IPS DF 6.9 (cell line): ENCODE results near the gene CHMP1A.

ENCODE experiments used
- DNase-seq: peaks from one replicate; pipeline ENCODE4 v3.0.0-alpha.2; 2013; ENCODE audit warnings: low read depth, low spot score
- H3K27ac ChIP-seq: one replicate; pipeline ENCODE4 v1.5.1; 2013; ENCODE audit warnings: low read length, control low read depth
- H3K27me3 ChIP-seq: 2 replicates; pipeline ENCODE4 v1.6.1; 2013; ENCODE audit warnings: mild to moderate bottlenecking, low read length; ENCODE audit not compliant: control insufficient read depth, insufficient read depth
- H3K36me3 ChIP-seq: 2 replicates; pipeline ENCODE4 v1.6.1; 2013; ENCODE audit warnings: low read length; ENCODE audit not compliant: control insufficient read depth, insufficient read depth
- H3K4me1 ChIP-seq: 2 replicates; pipeline ENCODE4 v1.6.1; 2013; ENCODE audit warnings: low read length; ENCODE audit not compliant: control insufficient read depth, insufficient read depth
- H3K4me3 ChIP-seq: 2 replicates; pipeline ENCODE4 v1.5.1; 2013; ENCODE audit warnings: mild to moderate bottlenecking, low read length
- H3K9me3 ChIP-seq: 2 replicates; pipeline ENCODE4 v1.6.1; 2013; ENCODE audit warnings: low read length, inconsistent platforms; ENCODE audit not compliant: control insufficient read depth, insufficient read depth
- WGBS: extraction: QIAGEN DNeasy Blood & Tissue Kit; methylation state at CpG from one replicate; pipeline ENCODE4 v1.1.7; 2013; ENCODE audit warnings: mixed read lengths, missing lambda C conversion rate; ENCODE audit not compliant: insufficient read length, insufficient coverage; 5-methylcytosine and 5-hydroxymethylcytosine counted together

Gene CHMP1A

GRCh38 chr16:89623511-89624261 is 33.8 kb downstream of the CHMP1A start:
- WGBS = no CpG with 5 or more reads among the region's 28 CpGs
- no peak overlapping the region for H3K27ac ChIP-seq

GRCh38 chr16:89621698-89622409 is 35.7 kb downstream of the CHMP1A start:
- Histone ChIP-seq H3K27ac (no peak overlapping the region), H3K4me3 (no peak overlapping the region), H3K4me1 (peaks cover 6% of the 10 kb centered on the region), H3K36me3 (no peaks in the 10 kb centered on the region), H3K9me3 (no peaks in the 10 kb centered on the region), H3K27me3 (no peaks in the 10 kb centered on the region; the same call in 1 of the 2 replicates)
- WGBS = no CpG with 5 or more reads among the region's 32 CpGs
- DNase-seq = no peak

More at GRCh38 chr16:89623511-89624261, 33.8 kb downstream of the CHMP1A start:
- no peak overlapping the region for H3K4me3 ChIP-seq
- peaks cover 6% of the 10 kb centered on the region for H3K4me1 ChIP-seq
- no peak for DNase-seq
- no peaks in the 10 kb centered on the region for H3K9me3 ChIP-seq
- H3K36me3 ChIP-seq = no peaks in the 10 kb centered on the region
- no peaks in the 10 kb centered on the region; the same call in 1 of the 2 replicates for H3K27me3 ChIP-seq

- WGBS = no CpG with 5 or more reads among the region's 18 CpGs
- no peak overlapping the region for H3K27ac ChIP-seq
- H3K27me3 ChIP-seq = no peaks in the 10 kb centered on the region; the same call in 1 of the 2 replicates
- no peaks in the 10 kb centered on the region for H3K9me3 ChIP-seq
- no peaks in the 10 kb centered on the region for H3K36me3 ChIP-seq
- DNase-seq = no peak
- peaks cover 6% of the 10 kb centered on the region for H3K4me1 ChIP-seq
- no peak overlapping the region for H3K4me3 ChIP-seq
These were observed 36.3 kb downstream of the CHMP1A start for GRCh38 chr16:89621136-89621697.

DNA sequence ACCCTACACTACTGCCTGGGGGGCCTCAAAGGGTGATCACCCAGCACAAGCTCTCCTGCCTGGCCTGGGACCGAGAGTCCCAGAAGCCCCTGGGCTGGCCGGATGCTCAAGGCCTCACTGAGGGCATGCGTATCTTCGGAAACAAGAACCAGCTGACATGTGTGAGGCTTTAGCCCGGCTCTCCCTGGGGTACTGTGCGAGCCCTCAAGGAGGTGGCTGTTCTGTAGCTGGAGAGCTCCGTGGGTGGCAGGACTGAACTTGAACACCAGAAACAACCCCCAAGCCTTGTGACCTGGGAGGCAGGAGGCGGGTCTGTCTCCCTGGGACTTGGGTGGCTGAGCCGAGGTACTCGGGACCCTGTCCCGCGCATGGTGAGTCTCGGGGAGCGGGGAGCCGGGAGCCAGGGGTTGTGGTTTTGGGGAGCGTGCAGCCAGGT is 37.1 kb downstream of the CHMP1A start:
- Histone ChIP-seq H3K27ac (no peak overlapping the region), H3K4me3 (no peak overlapping the region), H3K27me3 (no peaks in the 10 kb centered on the region; the same call in 1 of the 2 replicates), H3K9me3 (no peaks in the 10 kb centered on the region), H3K36me3 (no peaks in the 10 kb centered on the region), H3K4me1 (peaks cover 6% of the 10 kb centered on the region)
- no peak for DNase-seq
- no CpG with 5 or more reads among the region's 16 CpGs for WGBS

DNA sequence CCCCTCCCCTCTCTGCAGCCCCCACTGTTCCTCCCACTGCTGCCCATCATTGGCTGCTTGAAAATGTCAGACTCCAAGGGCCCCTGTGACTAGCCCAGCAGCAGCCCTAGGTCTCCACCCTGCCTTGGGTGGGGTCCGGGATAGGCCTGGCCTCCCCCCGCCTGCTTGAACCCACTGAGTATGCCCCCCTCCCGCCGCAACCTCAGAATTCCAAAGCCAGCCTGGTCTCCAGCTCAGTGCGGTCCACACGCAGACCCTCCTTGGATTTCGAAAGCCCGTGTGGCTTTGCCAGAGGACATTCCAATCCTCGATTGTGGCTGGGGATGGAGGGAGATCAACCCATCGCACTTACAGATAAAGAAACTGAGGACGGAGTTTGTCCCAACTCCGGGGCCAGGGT is 37.7 kb downstream of the CHMP1A start:
- no peak for DNase-seq
- Histone ChIP-seq H3K9me3 (no peaks in the 10 kb centered on the region), H3K4me3 (no peak overlapping the region), H3K27me3 (no peaks in the 10 kb centered on the region; the same call in 1 of the 2 replicates), H3K4me1 (peaks cover 6% of the 10 kb centered on the region), H3K27ac (no peak overlapping the region), H3K36me3 (no peaks in the 10 kb centered on the region)
- no CpG with 5 or more reads among the region's 12 CpGs for WGBS

GRCh38 chr16:89618109-89618998 is 39.2 kb downstream of the CHMP1A start:
- no peak overlapping the region for H3K4me3 ChIP-seq
- no peaks in the 10 kb centered on the region for H3K9me3 ChIP-seq
- no peak overlapping the region for H3K27ac ChIP-seq
- no peak for DNase-seq
- WGBS = no CpG with 5 or more reads among the region's 16 CpGs
- H3K27me3 ChIP-seq = no peaks in the 10 kb centered on the region
- peaks cover 4% of the 10 kb centered on the region; the same call in 1 of the 2 replicates for H3K4me1 ChIP-seq
- no peaks in the 10 kb centered on the region for H3K36me3 ChIP-seq

GRCh38 chr16:89617036-89617435 is 40.5 kb downstream of the CHMP1A start:
- no CpG with 5 or more reads among the region's 6 CpGs for WGBS
- H3K4me1 ChIP-seq = peaks cover 2% of the 10 kb centered on the region; the same call in 1 of the 2 replicates
- H3K9me3 ChIP-seq = no peaks in the 10 kb centered on the region
- DNase-seq = no peak
- no peak overlapping the region for H3K4me3 ChIP-seq
- H3K36me3 ChIP-seq = no peaks in the 10 kb centered on the region
- H3K27me3 ChIP-seq = no peaks in the 10 kb centered on the region
- H3K27ac ChIP-seq = no peak overlapping the region

DNA sequence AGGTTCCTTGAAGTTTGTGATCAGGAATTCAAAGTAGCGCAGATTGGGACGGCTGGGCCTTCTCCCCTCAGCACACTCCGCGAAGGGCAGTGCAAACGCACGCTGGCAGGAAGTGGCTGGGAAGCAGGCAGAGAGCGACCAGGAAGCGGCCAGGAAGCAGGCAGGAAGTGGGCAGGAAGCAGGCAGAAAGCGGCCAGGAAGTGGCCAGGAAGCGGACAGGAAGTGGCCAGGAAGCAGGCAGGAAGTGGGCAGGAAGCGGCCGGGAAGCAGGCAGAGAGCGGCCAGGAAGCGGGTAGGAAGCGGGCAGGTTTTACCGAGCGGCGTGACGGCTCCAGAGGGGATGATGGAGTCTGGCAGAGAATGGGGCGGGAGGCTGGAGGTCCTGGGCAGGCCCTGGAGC is 40.9 kb downstream of the CHMP1A start:
- Histone ChIP-seq H3K4me1 (peaks cover 2% of the 10 kb centered on the region; the same call in 1 of the 2 replicates), H3K27me3 (no peaks in the 10 kb centered on the region), H3K4me3 (no peak overlapping the region), H3K9me3 (no peaks in the 10 kb centered on the region), H3K27ac (no peak overlapping the region), H3K36me3 (no peaks in the 10 kb centered on the region)
- no CpG with 5 or more reads among the region's 20 CpGs for WGBS
- no peak for DNase-seq

DNA sequence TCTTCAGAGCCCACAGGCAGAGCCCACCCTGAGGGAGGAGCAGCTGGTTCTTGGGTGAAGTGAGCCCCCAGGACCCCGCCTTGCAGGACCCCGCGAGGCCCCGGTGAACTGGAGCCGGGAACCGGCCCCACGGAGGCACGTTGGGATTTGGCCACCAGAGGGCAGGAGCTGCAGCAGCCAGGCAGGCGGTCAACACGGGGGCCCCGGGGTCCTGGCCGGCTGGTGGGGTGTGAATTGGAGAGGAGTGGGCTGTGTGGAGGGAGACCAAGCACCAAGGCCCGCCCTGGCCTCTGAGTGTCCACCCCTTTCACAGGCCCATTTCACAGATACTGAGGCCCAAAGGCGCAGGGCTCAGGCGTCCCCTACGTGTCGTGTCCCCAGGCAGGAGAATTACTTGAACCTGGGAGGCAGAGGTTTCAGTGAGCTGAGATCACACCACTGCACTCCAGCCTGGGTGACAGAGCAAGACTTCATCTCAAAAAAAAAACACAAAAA is 41.9 kb downstream of the CHMP1A start:
- no peaks in the 10 kb centered on the region for H3K36me3 ChIP-seq
- H3K9me3 ChIP-seq = no peaks in the 10 kb centered on the region
- no peak overlapping the region for H3K27ac ChIP-seq
- no peak overlapping the region for H3K4me3 ChIP-seq
- no CpG with 5 or more reads among the region's 17 CpGs for WGBS
- no peaks in the 10 kb centered on the region for H3K27me3 ChIP-seq
- peak; percentile 54 for DNase-seq
- H3K4me1 ChIP-seq = peaks cover 2% of the 10 kb centered on the region; the same call in 1 of the 2 replicates
